HUDEP-2 (cell line): ENCODE results near the gene OTOP2.

Experiments
- DNase-seq, 76 experiments: peaks; one replicate each; lab custom pipeline; 2025; ENCODE audit not compliant: unreplicated experiment in 76 of 76; lab: John Stamatoyannopoulos, UW

The OTOP2 gene, protein sequence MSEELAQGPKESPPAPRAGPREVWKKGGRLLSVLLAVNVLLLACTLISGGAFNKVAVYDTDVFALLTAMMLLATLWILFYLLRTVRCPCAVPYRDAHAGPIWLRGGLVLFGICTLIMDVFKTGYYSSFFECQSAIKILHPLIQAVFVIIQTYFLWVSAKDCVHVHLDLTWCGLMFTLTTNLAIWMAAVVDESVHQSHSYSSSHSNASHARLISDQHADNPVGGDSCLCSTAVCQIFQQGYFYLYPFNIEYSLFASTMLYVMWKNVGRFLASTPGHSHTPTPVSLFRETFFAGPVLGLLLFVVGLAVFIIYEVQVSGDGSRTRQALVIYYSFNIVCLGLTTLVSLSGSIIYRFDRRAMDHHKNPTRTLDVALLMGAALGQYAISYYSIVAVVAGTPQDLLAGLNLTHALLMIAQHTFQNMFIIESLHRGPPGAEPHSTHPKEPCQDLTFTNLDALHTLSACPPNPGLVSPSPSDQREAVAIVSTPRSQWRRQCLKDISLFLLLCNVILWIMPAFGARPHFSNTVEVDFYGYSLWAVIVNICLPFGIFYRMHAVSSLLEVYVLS

DNA sequence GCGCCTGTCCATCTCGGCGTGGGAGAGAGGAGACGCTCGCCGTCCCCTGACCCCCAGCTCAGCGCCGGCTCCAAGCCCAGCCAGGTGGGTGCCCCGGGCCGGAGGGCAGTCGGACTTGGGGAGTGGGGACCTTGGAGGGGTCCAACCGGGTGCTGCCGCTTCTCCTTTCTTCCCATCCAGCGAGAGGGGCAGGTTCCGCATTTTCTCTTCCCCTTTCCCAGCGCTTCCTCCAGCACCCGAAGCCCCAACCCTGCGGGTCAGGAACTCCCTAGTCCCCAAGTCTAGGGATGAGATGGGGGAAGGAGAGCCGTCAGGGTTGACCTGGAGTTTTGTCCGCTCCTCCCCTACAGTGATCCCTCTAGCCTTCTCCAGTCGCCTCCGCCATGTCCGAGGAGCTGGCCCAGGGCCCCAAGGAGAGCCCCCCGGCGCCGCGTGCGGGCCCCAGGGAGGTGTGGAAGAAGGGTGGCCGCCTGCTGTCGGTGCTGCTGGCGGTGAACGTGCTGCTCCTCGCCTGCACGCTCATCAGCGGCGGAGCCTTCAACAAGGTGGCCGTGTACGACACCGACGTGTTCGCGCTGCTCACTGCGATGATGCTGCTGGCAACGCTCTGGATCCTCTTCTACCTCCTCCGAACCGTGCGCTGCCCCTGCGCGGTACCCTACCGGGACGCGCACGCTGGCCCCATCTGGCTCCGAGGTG is at the start of gene OTOP2:
Gene OTOP2, plus strand, starts transcription at position 24 of the 699 bp plus-strand sequence. Its CDS starts 360 bp downstream, at position 384.
- DNase-seq, result no peak

DNA sequence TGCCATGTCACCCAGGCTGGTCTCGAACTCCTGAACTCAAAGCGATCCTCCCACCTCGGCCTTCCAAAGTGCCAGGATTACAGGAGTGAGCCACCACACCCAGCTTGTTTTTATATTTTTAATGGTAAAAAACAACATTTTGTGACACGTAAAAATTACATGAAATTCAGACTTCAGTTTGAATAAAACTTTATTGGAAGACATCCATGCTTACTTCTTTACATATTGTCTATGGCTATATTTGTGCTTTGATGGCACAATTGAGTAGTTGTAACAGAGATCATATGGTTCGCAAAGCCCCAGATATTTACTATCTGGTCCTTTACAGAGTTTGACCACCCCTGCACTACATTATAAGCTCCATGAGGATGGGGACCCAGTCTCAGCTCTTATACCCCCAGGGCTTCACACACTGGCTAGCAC is 49.4 kb upstream of the OTOP2 start:
- DNase-seq, result no peak

DNA sequence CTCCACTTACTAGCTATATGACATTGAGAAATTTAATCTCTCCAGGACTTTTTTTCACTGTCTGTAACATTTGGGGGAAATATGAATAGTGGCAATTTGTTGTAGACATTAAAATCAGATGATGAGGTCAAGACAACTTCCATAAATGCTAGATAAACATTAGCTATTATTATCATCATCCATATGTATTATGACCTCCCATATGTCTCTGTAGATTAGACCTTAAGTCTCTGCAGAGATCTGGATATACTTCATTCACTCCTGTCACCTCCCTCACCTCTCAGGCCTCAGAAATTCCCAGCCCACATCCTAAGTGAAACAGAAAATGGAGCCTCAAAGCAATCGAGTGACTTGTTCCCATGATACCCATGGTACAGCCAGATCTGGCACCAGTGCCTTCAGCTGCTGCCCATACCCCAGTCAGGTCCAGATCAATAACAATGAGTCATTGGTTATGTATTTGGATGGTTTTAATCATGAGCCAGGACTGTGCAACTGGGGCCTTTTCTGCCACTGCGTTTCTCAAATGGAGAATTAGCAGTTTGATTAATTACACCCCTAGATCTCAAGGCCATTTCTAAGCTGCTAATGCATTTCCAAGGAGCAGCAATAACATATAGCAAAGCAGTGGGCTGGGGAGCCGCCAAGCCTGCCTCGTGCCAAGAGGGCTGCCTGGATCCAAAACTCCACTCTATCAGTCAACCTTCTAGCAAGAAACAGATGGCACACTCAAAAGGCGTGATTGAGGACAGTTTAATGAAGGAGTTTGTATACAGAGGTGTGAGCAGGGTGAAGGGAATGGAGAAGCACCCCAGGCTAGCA is 48.7 kb upstream of the OTOP2 start:
- no peak for DNase-seq

DNA sequence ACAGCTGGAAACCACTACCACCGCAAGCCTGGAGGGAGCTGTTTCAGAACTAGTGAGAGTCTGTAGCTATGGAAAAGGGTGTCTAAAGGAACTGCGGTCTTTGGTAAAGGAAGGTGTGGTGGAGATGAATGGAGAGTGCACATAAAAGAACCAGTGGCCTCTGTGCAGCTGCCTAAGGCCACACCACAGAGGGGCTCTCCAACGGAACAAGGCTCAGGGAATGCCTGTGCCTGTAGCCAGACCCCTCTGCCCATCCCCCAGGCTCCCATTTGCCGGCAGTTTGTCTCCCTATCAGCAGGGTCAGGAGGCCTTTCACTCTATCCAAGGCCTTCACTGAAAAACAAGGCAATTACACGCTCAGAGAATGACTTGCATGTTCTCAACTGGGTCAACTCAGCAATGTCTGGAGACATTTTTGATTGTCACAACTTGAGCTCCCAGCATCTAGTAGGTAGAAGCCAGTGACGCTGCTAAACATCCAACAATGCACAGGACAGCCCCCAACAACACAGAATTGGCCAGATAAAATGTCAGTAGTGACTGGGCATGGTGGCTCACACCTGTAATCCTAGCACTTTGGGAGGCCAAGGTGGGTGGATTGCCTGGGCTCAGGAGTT is 48.0 kb upstream of the OTOP2 start:
- DNase-seq, result peak in 1 of 76 experiments; percentile 13

DNA sequence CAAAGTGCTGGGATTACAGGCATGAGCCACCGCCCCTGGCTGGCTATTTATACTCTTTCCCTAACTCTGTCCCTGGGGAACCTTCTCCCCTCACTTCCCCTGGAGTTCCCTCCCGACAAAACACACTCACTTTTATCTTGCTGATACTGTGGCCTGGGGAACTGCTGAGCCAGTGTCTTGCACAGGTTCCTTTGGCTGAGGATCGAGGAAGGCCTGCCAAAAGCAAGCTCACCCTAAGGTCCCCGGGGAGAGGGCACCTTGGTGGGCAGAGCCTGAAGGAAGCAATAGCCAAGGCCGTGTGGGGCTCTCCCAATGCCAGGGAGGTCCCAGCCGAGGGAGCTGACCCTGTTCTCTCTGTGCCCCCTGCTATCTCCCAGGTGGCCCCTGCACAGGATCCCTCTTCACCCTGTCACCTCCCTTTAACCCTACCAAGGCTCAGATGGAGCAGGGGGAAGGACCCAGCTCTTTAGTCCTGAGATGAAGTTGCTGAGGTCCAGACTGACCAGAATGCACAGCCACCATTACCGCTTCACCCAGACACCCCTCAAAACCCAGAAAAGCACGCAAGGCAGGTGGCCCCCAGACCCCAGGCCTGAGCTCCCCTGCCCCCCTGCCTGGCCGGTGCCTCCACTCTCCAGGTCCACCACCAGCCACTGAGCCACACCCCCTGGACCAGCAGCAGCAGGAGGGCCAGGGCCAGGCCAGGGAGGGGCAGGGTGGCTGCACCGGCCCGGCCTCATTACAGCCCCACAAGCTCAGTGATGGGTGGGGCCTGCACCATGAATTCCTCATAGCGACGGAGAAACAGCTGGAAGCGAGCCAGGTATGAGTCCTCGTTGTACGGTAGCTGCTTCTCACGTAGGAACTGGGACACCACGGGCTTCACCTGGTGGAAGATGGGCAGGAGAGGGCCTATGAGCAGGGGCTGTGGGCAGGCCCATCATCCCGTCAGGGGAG is 46.2 kb upstream of the OTOP2 start:
- peak in 9 of 76 experiments; percentile 4 to 31 (median 16) for DNase-seq

DNA sequence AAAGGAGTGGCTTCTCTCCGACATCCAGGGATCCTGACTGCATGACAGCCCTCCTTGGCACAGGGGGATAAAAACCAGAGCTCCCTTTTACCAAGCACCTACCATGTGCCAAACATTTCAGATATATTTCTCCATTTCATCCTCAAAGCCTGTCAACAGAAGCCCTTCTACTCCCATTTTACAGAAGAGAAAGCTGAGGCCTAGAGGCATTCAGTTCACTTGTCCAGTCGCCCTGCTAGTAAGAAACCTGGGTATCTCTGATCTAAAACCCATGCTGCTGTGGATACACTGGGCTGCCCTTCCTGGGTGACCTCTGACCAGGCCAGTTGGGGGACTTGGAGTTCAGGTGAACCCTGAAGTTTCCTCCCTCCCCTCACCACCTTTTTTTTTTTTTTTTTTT is 45.4 kb upstream of the OTOP2 start:
- no peak for DNase-seq

DNA sequence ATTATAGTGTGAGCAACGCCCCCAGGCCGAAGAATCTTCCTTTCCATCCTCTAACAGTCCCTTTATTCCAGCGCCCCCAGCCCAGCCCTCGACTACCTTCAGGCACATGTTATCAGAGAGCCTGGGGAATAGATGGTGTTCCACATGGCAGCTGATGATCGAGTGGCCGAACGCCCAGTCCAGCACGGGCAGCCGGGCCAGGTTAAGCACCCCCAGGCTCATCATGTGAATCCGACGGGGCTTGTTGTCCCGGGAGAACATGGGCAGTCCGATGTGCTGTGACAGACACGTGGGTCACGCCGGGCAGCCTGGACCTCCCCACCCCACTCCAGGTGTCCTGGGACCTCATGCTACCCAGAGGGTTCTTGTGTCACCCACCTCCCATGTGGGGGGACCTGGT is 44.8 kb upstream of the OTOP2 start:
- DNase-seq, result no peak

DNA sequence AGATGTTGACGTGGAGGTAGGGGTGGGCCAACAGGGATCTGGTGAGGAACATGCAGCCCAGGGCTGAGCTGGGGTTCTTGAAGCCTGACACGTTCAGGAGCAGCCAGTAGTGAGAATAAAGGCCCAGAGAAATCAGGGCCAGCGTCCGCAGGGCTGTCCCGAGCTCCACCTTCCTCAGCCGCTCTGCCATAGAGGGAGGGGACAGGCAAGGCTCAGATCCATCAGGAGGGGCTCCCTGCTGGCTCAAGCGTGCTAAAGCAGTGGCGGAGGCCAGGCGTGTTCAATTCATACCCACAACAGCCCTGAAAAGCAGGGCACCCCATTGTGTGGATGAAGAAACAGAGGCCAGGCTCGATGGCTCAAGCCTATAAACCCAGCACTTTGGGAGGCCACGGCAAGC is 43.0 kb upstream of the OTOP2 start:
- DNase-seq, result no peak

DNA sequence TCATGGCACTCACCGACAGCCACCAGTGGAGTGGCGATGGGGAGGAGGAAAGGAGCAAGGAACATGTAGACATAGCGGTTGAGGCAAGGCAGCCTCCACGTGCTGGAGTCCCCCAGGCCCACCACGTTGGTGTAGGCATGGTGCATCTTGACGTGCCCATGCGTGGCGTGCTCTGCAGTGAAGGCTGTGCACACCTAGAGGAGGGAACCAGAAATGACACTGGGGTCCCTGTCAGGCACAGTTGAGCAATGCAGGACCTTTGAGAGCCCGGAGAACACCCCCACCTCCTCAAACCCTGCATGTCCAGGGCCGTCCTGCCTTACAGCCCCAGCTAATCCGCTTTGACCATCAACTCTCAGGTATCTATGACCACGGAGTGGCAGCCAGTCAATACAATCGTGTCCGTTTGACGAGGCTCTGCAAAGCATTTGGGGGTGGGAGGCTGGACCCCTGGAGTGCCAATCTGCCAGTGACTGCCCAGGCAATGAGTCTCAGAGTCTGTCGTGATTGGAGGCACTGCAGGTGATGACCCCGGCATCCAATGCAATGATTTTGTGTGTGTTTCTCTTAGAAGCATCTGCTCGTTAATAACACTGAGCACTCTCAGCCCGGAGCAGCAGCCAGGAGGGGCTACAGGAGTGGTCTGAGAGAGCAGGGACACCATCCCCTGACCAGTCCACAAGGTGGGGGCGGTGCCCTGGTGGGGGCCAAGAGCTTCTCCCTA is 41.4 kb upstream of the OTOP2 start:
- no peak for DNase-seq

DNA sequence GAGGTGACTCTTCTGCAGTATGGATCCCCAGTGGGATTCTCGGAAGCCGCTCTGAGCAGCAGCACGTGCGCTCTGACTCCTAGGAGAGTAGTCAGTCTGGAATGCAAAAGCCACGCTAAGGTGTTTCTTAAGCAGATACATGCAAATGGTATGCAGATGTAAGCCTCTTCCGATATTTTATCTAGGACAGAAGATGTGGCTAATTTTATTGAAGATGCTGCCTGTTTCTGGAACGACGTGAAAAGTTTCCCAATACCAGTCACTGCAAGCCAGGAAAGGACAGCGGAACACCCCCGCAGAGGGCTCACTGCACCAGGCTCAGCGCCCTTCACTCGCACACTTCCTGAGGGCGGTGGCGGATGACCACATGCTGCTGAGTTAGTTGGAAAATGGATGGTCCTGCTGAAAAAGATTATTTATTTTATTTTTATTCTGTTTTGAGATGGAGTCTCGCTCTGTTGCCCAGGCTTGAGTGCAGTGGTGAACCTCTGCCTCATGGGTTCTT is 40.8 kb upstream of the OTOP2 start:
- DNase-seq, result no peak

DNA sequence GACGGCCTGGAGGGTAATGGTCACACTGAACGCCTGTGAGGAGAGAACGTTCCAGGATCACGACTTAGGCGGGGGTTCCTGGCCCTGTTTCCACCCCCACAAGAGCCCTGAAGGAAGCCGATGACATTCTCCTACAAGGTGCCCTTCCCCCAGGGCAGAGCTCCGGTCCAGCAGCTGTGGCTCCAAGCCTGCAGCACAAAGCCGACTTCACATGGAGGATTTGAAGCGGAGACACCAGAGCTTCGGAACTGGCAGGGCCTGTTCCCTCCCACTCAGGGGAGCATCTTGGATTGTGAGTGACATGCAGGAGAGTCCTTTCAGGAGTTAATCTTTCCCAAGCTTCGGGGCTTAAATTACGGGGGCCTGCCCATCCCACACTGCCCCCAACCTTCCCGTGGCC is 35.6 kb upstream of the OTOP2 start:
- no peak for DNase-seq

DNA sequence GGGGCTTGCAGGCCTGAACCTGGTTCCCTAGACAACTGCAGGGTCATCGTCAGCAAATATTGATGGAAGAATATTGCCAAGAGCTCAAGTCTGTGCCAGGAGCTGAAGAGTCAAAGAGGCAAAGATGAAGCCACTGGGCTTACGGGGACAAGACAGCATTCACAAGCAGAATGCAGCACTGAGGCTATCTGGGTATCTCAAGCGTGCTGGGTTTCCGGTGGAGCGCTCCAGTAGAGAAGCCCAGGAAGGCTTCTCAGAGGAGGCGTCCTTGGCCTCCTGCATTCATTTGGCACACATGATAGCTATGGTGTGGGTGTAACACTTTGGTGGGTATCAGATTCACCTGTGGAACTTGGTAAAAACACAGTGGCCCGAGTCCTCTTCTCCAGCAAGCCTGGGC is 33.5 kb upstream of the OTOP2 start:
- DNase-seq, result no peak

DNA sequence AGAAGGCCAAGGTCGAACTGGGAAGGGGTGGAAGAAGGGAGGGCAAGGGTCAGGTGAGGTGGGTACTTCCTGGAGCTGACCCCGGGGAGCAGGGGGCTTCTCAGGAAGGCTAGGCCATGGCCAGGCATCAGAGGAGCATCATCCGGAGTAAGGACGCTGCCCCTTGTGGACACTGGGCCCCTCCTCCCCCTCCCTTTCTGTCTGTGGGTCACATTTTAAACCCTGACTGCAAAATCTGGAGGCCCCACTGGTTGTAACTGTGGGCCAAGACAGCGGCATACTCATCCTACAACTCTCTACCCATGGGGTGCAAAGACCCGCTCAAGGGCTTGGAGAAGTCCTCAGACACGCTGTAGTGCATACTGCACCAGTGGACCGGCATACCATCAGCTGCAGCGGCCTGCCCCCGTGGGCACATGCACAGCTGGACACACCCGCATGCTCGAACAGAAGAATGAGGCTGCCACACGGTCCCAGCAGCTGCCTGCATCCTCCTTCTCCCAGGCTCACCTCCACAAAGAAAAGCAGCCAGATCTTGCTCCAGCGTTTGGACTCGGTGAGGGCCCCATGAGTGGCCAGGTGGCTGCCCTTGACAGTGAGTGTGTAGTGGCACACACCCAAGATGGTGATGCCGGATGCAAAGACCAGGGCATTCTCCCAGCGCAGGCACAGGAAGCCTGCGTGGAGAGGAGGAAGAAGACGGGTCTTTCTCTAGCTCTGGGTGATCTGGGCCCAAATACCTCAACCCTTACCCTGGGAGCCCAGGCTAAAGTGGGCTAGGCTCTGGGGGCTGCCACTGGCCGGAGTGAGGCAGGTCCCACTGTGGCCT is 31.8 kb upstream of the OTOP2 start:
- DNase-seq, result no peak

DNA sequence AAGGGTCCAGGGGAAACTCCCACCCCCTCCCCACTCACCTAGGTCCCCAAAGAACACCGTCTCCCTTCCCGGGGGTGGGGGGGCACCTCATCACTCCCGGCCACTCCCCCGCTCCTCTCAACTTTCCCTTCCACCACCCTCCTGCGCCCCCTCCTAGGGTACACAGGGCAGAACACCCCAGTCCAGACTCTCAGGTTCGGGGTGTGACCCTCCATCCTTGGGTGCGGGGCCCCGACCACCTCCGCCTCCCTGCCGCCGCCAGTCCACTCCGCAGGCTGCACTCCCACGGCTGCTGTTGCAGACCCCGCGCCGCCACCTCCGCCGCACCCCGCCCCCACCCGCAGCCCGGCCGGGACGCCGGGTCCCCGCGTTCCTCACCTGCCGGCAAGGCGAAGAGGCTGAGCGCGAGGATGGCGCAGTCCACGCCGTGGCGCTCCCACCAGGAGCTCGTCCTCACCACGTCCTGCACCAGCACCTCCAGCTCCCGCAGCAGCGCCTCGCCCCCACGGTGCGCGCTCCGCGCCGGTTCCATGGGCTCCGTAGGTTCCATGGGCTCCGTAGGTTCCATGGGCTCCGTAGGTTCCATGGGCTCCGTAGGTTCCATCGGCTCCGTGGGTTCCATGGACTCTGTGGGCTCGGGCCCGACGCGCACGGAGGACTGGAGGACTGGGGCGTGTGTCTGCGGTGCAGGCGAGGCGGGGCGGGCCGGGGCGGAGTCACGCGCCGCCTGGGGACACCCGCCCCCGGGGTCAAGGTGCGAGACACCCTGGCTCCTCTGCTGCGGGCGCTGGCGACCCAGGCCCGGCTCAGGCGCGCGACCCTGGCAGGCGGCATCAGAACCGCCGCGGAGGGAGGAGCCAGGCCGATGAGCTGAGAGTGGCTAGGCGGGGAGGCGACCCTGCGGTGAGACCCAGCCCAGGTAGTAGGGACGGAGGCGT is 30.8 kb upstream of the OTOP2 start, which contains the start of gene FADS6:
Gene FADS6, minus strand, starts transcription at position 660 of the 938 bp plus-strand sequence. Its CDS starts 38 bp downstream, at position 622.
- no peak for DNase-seq

DNA sequence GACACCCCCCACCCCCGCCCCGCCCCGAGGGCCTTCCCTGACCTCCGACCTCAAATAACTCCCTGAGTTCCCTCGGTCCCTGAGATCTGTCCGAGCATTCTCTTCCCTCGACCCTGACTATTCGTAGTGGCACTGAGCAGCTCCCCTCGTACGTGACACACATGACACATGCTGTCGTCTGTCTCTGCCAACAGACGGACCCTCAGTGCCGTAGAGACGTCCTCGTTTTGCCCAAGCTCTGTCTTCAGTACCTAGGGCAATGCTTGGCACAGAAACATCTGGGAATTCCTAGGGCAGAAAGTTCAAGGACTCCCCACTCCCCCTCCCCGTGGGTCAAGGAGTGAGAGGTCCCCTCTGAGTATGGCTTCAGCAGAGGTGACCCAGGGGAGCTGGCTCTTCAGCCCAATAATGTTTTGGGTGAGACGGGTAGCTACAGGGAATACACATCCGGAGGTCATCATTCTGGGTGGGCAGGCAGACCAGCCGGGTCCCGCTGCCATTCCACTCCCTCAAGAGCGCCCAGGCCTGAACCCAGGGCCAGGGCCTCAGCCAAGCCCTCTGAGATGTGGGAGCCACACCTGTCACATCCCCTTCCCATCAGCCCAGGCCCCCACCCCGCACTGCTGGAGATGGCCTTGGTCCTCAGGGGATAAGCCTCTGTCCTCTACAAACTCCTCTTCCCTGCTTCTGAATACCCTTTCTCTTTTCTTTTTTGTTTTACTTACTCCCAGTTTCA is 30.0 kb upstream of the OTOP2 start:
- no peak for DNase-seq
